ENCODE results near the gene E4F1.
A peak's percentile ranks its signal among the peaks of the same experiment; 100 is the strongest.

E4F1 gene

DNA sequence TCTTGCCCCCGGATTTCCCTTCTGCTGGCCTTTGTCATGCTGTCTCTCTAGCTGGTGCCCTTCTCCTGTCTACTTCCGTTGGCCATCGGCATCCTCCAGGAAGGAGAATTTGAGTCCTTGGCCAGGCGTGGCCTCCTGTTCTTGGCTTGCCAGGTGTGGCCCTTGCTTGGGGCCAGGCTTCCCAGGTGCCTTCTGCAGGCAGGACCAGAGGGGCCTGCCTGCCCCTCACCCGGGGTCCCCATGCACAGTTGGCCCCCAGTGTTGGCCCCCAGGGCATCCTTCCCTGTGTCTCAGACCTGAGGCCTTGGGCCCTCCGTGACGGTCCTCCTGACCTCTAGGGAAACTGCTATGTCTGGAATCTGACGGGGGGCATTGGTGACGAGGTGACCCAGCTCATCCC, 15.5 kb upstream of the E4F1 start:
- DNase-seq: no peak

DNA sequence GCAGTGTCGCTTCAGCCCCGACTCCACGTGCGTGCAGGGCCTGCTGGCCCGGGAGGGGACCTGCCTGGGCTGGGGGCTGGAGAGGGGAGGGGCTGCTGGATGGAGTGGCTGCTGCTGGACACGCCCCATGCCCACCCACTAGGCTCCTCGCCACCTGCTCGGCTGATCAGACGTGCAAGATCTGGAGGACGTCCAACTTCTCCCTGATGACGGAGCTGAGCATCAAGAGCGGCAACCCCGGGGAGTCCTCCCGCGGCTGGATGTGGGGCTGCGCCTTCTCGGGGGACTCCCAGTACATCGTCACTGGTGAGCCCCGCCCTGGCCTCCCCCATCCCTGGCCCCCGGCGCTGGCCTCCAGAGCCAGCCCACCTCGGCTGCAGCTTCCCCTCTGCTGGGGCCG, 15.1 kb upstream of the E4F1 start:
- DNase-seq: no peak

DNA sequence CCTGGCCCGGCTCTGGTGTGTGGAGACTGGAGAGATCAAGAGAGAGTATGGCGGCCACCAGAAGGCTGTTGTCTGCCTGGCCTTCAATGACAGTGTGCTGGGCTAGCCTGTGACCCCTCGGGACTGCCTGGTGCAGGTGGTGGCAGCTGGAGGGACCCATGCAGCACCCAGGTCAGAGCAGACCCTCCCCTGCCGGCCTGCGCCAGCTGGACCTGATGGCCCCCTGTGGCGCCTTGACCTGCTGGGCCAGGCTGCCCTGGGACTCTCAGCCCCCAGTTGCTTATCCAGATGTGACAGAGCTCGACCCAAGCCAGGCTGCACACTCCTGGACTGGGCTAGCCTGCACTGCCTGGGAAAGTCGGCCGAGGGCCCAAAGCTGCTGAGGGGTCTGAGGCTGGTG, 14.6 kb upstream of the E4F1 start:
- DNase-seq: no peak

DNA sequence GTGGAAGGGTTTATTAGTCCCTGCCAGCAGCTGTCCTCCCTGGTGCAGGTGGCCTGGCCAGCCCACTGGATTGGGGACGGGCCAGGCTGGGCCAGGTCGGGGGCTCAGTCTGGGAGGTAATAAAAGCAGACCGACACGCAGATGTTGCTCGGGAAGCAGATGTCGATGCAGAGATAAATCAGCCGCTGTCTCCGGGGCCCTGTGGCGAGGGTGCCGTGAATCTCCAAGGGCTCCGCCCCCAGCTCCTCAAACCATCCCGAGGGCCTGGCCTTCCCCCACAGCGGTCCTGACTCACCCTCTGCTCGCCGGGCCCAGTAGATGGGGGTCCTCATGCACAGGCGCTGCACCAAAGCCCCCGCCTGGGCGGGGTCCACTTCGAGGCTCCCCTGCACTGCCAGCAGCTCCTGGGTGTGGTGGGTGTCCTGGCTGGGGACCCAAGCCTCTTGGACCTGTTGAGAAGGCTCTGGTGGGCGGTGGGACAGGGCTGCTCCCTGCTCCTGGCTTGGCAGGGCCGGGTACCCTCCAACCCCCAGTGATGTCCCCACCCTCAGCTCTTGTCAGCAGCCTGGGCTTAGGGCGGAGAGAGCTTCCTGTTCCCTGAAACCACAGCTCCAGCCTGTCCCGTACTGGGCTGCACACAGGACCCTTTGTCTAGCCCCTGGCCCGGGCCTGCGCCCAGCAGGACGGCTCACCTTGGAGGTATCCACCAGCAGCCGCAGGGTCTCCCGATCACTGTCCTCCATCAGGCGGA, 14.0 kb upstream of the E4F1 start:
- DNase-seq: no peak

GRCh38 chr16:2210009-2210332, 13.4 kb upstream of the E4F1 start:
- no peak for DNase-seq

- DNase-seq: no peak
Measured at GRCh38 chr16:2210386-2211365, 12.7 kb upstream of the E4F1 start, which contains the start of gene BRICD5. Gene BRICD5, minus strand, starts transcription at chr16:2210863. Its CDS starts 30 bp downstream, at chr16:2210833.

GRCh38 chr16:2211923-2212347, 11.5 kb upstream of the E4F1 start:
- no peak for DNase-seq

DNA sequence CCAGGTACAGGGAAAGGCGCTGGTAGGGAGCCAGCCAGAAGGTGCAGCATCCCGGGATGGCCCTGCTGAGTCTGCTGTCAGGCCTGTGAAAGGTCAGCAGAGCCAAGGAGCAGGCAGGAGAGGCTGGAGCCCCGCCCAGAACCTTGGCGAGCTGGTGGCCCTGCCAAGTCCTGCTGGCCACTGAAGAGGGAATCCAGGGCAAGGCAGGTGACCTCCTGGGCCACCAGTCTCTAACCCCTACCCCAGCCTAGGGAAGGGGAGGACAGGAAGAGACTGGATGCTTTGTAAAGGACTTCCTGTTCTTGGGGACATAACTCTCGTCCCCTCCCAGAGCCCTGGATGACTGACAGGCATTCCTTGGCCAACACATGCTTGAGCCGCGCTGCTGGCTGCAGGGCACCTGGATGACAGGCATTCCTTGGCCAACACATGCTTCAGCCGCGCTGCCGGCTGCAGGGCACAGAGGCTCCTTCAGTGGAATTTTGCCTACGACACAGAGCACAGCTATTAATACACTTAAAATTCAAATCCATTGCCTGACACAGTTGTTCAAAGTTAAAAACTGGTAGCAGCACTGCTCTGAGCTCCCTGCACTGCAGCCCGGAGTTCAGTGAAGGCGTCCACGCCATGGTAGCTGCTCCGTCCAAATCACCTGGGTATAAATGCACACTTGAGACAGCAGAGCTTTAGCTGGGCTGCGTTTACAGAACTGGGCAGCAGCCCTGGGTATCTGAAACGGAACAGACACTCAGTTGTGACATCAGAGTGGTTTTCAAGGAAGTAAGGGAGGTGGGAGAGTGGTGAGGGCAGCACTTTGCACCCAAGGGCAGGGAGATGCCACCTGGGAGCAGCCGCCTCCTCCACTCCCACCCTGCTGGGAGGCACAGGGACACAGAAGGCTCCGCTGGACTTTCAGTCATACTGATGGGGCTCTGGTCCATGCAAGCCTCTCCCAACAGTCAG, 10.7 kb upstream of the E4F1 start:
- peak in 1 of 2 experiments; percentile 11 for DNase-seq

DNA sequence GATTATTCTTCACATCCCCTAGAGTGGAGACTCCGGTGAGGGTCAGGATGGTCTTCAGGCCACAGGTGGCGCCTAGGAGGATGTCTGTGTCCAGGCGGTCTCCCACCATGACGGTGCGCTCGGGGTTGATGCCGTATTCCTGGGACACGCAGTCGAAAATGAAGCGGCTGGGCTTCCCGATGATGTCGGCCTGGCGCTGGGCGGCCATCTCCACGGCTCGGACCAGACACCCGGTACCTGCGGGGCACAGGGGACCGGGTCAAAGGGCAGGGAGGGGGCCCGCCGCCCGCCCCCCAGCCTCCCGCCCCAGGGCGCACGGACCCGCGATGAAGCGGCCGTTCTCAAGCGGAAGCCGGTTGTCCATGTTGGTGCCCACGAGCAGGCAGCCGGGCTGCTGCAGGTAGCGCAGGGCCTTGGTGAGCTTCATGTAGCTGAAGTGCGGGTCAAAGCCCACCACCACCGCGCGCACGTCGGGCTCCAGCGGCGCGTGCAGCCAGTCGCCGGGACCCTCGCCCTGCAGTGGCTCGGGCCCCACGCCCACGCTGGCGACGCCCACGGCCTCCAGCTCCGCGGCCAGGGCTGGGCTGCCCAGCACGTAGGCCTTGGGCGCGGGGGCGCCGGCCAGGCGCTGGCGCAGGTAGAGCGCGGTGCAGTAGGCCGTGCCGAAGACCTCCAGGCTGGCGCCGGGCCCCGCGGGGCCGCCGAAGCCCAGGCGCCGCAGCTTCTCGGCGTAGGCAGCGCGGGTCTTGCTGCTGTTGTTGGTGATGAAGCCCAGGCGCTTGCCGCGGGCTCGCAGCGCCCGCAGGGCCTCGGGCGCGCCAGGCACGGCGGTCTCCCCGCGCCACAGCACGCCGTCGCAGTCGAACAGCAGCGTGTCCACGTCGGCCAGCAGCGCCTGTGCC, 9.3 kb upstream of the E4F1 start:
- no peak for DNase-seq

DNA sequence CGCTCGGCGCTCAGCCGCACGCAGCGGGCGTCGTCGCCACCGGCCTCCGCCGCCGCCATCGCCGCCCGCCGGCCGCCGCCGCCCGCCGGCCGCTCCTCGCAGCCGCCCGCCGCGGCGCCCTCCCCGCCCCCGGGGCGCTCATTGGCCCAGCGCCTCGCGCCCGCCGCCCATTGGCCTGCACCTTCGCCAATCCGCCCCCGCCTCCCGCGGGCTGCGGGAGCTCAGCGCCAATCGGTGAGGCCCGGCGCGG, 8.7 kb upstream of the E4F1 start, which contains the start of gene PGP:
Gene PGP, minus strand, starts transcription at position 122 of the 250 bp plus-strand sequence. Its CDS starts 63 bp downstream, at position 59.
- no peak for DNase-seq

GRCh38 chr16:2216330-2216729, 7.1 kb upstream of the E4F1 start:
- no peak for DNase-seq

DNA sequence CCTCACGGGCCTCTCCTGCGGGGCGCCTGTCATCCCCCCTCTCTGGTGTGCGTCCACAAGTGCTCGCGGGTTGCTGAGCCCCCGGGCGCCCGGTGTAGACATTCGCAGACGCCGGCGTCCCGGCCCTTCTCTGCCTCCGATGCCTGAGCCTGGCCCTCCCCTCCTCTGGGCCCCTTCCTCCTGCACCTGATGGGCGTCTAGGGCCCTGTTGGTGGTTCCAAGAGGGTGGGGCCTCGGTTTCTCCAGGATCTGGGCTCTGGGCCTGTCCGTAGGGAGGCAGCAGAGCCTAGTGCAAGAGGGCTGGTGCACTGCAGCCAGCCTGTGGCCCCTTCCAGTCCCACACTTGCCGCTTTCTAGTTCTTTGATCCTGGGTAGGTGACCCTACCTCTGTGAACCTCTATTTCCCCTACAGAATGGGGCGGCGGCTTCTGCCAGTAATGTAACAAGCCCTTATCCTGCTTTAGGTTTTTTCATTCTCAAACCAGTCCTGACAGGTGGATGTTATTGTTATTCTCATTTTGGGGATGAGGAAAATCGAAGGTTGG, 623 bp downstream of the E4F1 start:
- no peak for DNase-seq

GRCh38 chr16:2226245-2226793, 2.9 kb downstream of the E4F1 start:
- no peak for DNase-seq

DNA sequence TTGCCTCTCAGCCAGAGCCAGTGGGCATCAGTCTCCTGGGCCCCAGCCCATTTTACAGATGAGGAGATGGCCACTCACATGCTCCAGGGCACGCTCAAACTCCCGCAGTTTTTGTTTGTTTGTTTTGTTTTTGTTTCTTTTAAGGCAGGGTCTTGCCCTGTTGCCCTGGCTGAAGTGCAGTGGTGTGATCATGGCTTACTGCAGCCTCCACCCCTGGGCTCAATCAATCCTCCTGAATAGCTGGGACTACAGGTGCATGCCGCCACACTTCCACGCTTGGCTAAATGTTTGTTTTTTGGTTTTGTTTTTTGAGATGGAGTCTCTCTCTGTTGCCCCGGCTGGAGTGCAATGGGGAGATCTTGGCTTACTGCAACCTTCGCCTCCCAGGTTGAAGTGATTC, 3.5 kb downstream of the E4F1 start:
- no peak for DNase-seq

DNA sequence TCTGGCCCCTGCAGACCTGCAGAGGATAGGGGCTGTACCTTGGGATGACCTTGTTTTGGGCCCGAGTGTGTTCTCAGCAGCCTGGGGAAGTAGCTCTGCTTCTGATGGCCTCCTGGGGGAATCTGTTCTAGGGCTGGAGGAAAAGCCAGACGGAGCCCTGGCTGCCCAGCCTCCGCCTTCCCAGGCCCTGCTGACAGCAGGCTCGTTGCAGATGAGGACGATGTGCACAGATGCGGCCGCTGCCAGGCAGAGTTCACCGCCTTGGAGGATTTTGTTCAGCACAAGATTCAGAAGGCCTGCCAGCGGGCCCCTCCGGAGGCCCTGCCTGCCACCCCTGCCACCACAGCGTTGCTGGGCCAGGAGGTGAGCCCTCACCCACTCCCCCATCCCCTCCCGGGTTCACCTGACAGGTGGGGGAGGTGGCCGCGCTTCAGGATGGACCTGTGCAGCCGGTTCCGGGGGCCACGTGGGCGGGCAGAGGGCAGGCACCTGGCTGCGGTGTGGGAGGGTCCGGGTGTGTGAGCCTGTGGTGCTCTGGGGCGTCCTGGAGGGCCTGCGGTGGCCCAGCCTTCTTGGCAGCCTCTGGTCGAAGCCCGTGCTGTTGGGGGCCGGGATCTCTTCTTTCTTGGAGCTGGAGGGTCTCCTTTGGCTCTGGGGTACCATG, 4.9 kb downstream of the E4F1 start:
- no peak for DNase-seq

DNA sequence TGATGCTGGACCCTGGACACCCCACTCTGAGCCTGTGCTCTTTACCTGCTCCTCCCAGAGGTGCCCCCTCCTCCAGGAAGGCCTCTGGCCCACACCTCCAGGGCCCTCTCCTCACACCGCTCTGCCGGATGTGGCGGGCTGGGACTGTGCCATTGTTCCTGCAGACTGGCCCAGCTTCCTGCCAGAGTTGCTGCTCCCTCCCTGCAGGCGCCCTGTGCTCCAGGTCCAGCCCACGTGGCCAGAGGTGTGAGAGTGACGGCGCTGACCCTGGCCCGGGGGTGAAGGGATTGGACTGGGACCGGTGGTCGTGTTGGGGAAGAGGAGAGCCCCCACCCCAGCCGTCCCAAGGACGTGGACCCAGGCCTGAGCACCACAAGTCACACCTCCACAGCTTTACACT, 5.7 kb downstream of the E4F1 start:
- DNase-seq: no peak

DNA sequence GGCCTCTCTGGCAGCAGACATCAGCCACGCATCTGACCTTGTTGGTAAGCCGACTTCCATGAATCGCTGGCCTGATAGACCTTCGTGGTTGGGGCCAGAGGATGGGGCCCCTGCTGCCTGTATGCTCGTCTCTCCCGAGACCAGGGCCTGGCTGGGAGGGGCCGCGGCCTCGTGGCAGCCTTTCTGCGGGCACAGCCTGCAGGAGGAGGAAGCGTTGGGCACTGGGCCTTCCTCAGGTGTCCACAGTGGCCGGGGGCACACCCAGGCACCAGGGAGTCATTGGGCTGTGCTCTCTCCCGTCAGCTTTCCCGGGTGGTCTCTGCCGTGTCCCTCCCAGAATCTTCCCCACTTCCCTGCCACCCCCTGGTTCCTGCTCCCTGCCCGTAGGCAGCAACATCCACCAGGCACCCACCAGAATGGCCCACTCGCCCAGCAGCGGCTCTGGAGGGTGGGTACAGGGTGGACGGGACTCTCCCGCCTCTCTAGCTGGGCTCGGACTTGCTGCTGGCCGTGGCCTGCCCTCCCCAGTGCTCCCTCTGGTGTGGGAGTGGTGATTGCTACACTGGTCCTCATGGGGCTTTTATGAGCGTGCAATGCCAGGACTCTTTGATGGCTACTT, 6.3 kb downstream of the E4F1 start:
- no peak for DNase-seq

- no peak for DNase-seq
Measured at GRCh38 chr16:2230376-2230775, 7.0 kb downstream of the E4F1 start.

DNA sequence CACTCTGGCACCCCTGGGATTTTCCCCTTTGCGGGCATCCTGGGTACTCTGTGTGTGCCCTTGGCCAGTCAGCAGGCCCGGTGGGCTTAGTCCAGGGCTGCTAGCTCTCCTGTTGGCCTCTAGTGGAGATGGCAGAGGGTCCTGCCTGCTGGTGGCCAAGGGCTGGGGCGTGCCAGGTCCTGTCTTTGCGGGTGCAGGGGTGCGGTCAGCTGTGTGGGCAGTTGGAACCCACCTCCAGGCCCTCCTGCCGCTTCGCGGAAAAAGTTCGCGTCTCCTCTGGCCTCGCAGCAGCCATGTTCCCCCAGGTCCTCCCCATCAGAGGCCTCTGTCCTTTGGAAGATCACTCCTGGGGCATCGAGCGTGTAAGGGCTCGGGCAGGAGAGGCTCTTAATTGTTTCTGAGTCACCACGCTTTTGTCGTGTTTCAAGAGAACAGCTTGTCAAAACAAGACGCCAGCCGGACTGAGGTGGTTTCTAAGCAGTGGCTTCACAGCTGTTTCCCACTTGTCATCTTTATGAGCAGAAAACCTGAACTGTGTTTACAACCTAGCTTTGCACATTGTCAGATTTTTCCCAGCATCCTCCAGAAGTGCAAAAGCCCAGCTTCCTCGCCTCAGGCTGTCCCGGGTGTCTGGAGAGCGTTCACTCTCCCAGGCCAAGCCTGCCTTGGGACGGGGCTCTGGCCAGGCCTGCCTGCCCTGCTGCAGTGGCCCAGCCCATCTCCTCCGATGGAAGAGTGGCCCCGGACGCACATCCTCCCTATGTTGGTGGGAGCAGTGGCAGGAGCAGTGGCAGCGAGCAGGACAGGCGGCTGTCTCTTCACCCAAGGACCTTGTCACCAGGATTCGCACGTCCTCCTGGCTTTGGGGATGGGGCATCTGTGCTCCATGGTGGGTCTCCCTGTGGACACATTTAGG, 7.9 kb downstream of the E4F1 start:
- no peak for DNase-seq

All from Kasumi-1 (cell line).